Caco-2 (cell line): ENCODE results near the gene TRIO. TPM values are rescaled to one million over a fixed set of nuclear protein-coding genes. Genes with fewer than 3 reads are reported as not detected.

ENCODE experiments used
- BruUV-seq: library from RNA; stranded (reverse); fragments of 400-500 nt; replicated peaks from 2 replicates; lab custom pipeline; 2021; lab: Mats Ljungman, UMichigan
- CTCF ChIA-PET: fragments of 300-600 bp; sonication (Branson Sonifier 250); formaldehyde crosslinking; loops from one replicate; lab custom pipeline; 2022; ENCODE audit warnings: antibody characterized with exemption; lab: Charles Lee
- POLR2A ChIA-PET: fragments of 300-600 bp; sonication (Branson Sonifier 250); formaldehyde crosslinking; loops from one replicate; lab custom pipeline; 2022; ENCODE audit warnings: antibody characterized with exemption; lab: Charles Lee
- DNase-seq, 2 experiments: peaks; one replicate each; pipeline versions ENCODE4 v3.0.0 to v3.0.0-alpha.2; 2020 to 2022
- H3K27me3 ChIP-seq: replicated peaks from 2 replicates; pipeline ENCODE4 v1.6.0; 2011; ENCODE audit warnings: low read length; ENCODE audit not compliant: control insufficient read depth, insufficient read depth
- H3K36me3 ChIP-seq: 2 replicates; pipeline ENCODE4 v1.5.1; 2011; ENCODE audit warnings: low read length; ENCODE audit not compliant: control insufficient read depth, insufficient read depth
- H3K4me1 ChIP-seq: fragments of 250-450 bp; sonication (Bioruptor Pico); 2 replicates; pipeline ENCODE4 v1.5.1; 2020; ENCODE audit warnings: mild to moderate bottlenecking
- H3K4me3 ChIP-seq: 2 replicates; pipeline ENCODE4 v1.5.1; 2011; ENCODE audit warnings: low read depth, mild to moderate bottlenecking, control low read depth, low read length
- H3K9me3 ChIP-seq: fragments of 250-450 bp; sonication (Bioruptor Pico); 2 replicates; pipeline ENCODE4 v1.5.1; 2020; ENCODE audit warnings: mild to moderate bottlenecking, moderate library complexity
- H3K27ac Mint-ChIP-seq: one replicate; pipeline ENCODE4 v1.8.0; 2022; ENCODE audit warnings: mixed read lengths; ENCODE audit not compliant: unreplicated experiment
- H3K27me3 Mint-ChIP-seq: one replicate; pipeline ENCODE4 v1.8.0; 2022; ENCODE audit warnings: mixed read lengths; ENCODE audit not compliant: insufficient read depth, unreplicated experiment
- H3K36me3 Mint-ChIP-seq: one replicate; pipeline ENCODE4 v1.8.0; 2022; ENCODE audit warnings: mild to moderate bottlenecking, mixed read lengths; ENCODE audit not compliant: insufficient read depth, unreplicated experiment
- H3K4me1 Mint-ChIP-seq: one replicate; pipeline ENCODE4 v1.8.0; 2022; ENCODE audit warnings: low read depth, mixed read lengths; ENCODE audit not compliant: unreplicated experiment
- H3K4me3 Mint-ChIP-seq: one replicate; pipeline ENCODE4 v1.8.0; 2022; ENCODE audit warnings: mild to moderate bottlenecking, moderate library complexity, mixed read lengths; ENCODE audit not compliant: unreplicated experiment
- H3K9me3 Mint-ChIP-seq: one replicate; pipeline ENCODE4 v1.8.0; 2022; ENCODE audit warnings: mixed read lengths; ENCODE audit not compliant: unreplicated experiment
- CTCF ChIP-seq, 2 experiments: fragments of 200-600 bp in 1 of 2; IDR thresholded peaks; 1 replicate in 1 of 2; 2 replicates in 1 of 2; pipeline versions ENCODE4 v1.5.1 to v1.8.0; 2011 to 2022; ENCODE audit warnings: antibody characterized with exemption in 1 of 2, control low read depth in 1 of 2, inconsistent platforms in 1 of 2, low read depth in 1 of 2, low read length in 1 of 2, mild to moderate bottlenecking in 1 of 2, moderate library complexity in 1 of 2; ENCODE audit not compliant: insufficient read depth in 1 of 2, severe bottlenecking in 1 of 2, unreplicated experiment in 1 of 2
- intact Hi-C: fragments of 100-400 bp; cut with micrococcal nuclease; formaldehyde crosslinking; loops from one replicate; pipeline ENCODE4 v1.10.0; 2022; ENCODE audit not compliant: unreplicated experiment
- total RNA-seq: library from RNA; stranded (reverse); gene quantifications from 2 replicates; pipeline ENCODE4 v1.2.3, GENCODE V29; 2022

TRIO gene
- total RNA-seq, 1 experiment from 2014 or later = 92.0 TPM

DNA sequence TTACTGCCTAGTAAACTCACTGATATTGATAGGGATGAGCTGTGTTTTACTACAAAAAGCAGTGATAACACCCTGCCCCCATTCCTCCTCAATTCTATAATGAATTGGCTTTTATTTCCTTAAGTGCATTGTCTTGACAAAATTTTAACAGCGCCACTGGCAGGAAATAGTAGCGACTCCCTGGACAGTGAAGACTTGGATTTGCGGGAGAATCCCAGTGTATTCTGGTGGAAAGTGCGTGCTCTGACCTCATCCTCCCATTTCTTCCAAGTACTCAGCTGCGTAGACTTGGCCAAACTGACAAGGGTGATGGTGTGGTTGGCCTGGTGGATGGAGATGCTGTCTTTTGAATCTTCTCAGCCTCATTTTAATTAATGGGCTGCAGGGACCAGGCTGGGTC, 5.3 kb downstream of the TRIO start:
- Histone ChIP-seq H3K4me3 (no peak overlapping the region), H3K36me3 (no peaks in the 10 kb centered on the region), H3K27me3 (no peaks in the 10 kb centered on the region), H3K4me1 (peaks cover 13% of the 10 kb centered on the region; the same call in 1 of the 2 replicates), H3K9me3 (no peaks in the 10 kb centered on the region)
- Mint-ChIP-seq H3K4me1 (peaks cover 26% of the 10 kb centered on the region), H3K4me3 (no peak overlapping the region), H3K9me3 (no peaks in the 10 kb centered on the region), H3K27ac (no peak overlapping the region), H3K27me3 (no peaks in the 10 kb centered on the region), H3K36me3 (peaks cover 17% of the 10 kb centered on the region)
- ChIA-PET POLR2A (no interaction called here), CTCF (no interaction called here)
- BruUV-seq = no TSS peak
- no peak for TF ChIP-seq CTCF (IDR thresholded peaks at IDR 0.05; ENCODE audit: insufficient read depth in 1 of 2, low read depth in 1 of 2, low read length in 1 of 2, severe bottlenecking in 1 of 2, unreplicated experiment in 1 of 2)
- intact Hi-C loops = loop anchor here (5.0 kb wide), 1 partner anchor 1006 kb away; no protein-coding TSS in a partner anchor
- no peak for DNase-seq

DNA sequence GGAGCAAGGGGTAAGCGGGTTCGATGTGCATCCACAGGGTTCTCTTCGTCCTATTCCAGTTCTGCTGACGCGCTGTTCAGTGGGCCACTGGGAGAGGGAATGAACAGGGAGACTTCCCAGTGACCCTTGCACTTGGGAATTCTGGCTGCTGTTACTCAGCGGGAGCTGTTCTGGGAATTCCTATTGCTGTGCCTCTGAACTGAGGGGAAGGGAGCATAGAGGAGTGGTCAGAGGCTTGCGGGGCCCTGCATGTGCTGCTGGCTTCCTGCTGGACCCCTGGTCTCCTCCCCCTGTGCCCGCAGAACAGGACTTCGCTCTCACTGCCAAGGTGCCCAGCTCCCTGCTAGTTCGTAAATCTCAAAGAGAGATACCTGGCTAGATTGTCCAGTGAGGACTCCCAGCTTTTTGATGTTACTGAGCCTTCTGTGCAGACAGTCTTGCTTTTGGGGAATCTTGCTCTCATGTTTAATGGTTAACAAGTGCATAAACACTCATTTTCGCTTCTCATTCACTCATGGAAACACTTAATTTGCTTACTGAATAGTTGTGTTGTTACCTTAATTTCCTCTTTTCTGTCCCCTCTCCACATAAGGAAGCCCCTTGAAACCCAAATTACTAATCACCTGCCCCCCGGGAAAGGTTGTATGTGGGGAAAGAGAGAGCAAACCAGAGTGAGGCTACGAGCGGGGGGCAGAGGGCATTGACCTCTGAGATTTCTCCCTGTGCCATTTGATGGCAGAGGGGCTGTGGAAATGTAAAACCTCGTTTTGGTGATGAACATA, 5.9 kb downstream of the TRIO start:
- DNase-seq = no peak

More for the DNA sequence above, 5.9 kb downstream of the TRIO start:
- Mint-ChIP-seq H3K27ac (no peak overlapping the region), H3K36me3 (peaks cover 14% of the 10 kb centered on the region), H3K27me3 (no peaks in the 10 kb centered on the region), H3K4me1 (peaks cover 32% of the 10 kb centered on the region), H3K9me3 (no peaks in the 10 kb centered on the region), H3K4me3 (no peak overlapping the region)
- intact Hi-C loops = loop anchor here (5.0 kb wide), 1 partner anchor 1007 kb away; no protein-coding TSS in a partner anchor
- no TSS peak for BruUV-seq
- Histone ChIP-seq H3K4me1 (peaks cover 13% of the 10 kb centered on the region; the same call in 1 of the 2 replicates), H3K4me3 (no peak overlapping the region), H3K27me3 (no peaks in the 10 kb centered on the region), H3K9me3 (no peaks in the 10 kb centered on the region), H3K36me3 (no peaks in the 10 kb centered on the region)
- no peak for TF ChIP-seq CTCF (IDR thresholded peaks at IDR 0.05; ENCODE audit: insufficient read depth in 1 of 2, low read depth in 1 of 2, low read length in 1 of 2, severe bottlenecking in 1 of 2, unreplicated experiment in 1 of 2)
- ChIA-PET CTCF (no interaction called here), POLR2A (no interaction called here)
